NCI-H748 (cell line): ENCODE data around the gene SDS.

Source experiments
- DNase-seq: peaks from one replicate; lab custom pipeline; 2025; ENCODE audit not compliant: unreplicated experiment; lab: John Stamatoyannopoulos, UW

Gene SDS

DNA sequence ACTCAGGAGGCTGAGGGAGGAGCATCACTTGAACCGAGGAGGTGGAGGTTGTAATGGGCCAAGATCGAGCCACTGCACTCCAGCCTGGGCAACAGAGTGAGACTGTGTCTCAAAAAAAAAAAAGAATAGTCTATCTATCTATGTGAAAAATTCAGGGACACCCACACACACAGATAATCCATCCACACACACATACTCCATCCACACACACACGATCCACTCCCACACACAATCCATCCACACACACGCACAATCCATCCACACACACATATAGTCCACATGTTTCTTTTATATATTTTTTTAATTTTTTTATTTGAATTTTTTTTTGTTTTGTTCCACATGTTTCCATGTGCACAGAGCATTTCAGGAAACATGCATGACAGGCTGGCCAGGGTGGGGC, 3.3 kb downstream of the SDS start:
- DNase-seq: no peak

DNA sequence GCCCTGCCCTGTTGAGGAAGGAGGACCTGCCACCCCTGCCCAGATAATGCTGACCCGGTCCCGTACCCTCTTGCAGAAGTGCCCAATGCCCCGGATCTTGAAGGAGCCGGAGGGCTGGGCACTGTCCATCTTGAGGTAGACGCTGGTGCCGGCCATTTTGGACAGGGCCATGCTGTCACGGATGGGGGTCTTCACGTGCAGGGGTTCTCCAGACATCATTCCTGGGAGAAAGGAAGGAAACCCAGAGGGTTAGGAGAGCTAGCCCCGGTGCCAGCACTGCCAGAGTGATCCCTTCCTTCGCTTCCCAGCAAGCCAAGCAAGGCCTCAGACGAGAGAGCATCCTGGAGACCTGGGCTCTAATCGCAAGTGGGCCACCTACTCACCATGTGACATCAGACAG, 4.2 kb downstream of the SDS start:
- DNase-seq: no peak

- no peak for DNase-seq
Observed at GRCh38 chr12:113398346-113399290, 5.1 kb downstream of the SDS start.

- no peak for DNase-seq
Observed at GRCh38 chr12:113397497-113398197, 6.0 kb downstream of the SDS start.

- no peak for DNase-seq
Observed at GRCh38 chr12:113396828-113397496, 6.7 kb downstream of the SDS start.

GRCh38 chr12:113396200-113396599, 7.5 kb downstream of the SDS start:
- DNase-seq: no peak

DNA sequence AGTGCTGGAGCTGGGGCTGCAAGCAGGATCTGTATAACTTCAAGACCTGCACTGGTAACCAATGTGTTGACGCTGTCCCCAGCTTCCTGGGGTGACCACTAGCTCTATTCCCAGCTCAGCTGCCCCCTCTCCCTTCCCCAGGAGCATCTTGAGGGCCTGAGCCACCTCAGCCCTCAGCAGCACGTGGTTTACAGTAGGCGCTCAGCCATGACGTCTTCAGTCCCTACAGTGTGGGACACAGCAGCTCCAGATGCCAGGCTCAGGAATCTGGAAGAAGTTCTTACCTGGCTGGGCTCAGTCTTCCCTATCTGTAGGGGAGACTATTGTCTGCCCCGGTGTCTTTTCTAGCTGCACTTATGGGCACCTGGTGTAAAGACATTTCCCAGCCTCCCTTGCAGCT, 8.6 kb downstream of the SDS start:
- no peak for DNase-seq

GRCh38 chr12:113393749-113394148, 9.9 kb downstream of the SDS start:
- DNase-seq: no peak

- no peak for DNase-seq
Observed at GRCh38 chr12:113392988-113393579, 10.6 kb downstream of the SDS start.

GRCh38 chr12:113392520-113392919, 11.2 kb downstream of the SDS start:
- DNase-seq: no peak

- DNase-seq: no peak
Observed at GRCh38 chr12:113391650-113392337, 11.9 kb downstream of the SDS start.

- no peak for DNase-seq
Observed at GRCh38 chr12:113391145-113391544, 12.5 kb downstream of the SDS start.

DNA sequence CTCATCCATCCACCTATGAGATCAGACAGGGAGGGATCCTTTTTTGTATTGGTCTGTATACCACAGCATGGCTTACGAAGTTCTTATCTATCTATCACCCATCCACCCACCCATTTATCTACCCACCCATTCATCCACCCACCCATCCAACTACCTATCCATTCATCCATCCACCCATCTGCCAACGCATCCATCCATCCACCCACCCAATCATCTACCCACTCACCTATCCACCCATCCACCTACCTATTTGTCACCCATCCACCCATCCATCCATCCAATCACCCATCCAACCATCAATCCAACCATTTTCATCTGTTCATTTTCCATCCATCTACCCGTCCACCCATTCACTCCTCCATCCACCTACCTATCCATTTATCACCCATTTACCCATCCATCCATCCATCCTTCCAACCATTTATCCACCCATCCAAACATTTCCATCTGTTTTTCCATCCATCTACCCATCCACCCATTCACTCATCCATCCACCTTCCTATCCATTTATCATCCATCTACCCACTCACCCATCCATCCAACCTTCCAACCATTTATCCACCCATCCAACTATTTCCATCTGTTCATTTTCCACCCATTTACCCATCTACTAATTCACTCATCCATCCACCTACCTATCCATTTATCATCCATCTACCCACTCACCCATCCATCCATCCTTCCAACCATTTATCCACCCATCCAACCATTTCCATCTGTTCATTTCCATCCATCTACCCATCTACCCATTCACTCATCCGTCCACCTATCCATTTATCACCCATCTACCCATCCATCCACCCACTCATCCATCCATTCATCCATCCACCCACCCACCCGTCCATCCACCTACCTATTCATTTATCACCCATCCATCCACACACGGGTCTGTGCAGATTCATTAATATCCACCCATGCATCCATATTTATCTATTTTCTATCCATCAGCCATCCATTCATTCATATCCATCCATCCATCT, 13.3 kb downstream of the SDS start:
- no peak for DNase-seq

- DNase-seq: no peak
Observed at GRCh38 chr12:113388351-113388750, 15.3 kb downstream of the SDS start.

GRCh38 chr12:113387631-113388030, 16.1 kb downstream of the SDS start:
- no peak for DNase-seq

DNA sequence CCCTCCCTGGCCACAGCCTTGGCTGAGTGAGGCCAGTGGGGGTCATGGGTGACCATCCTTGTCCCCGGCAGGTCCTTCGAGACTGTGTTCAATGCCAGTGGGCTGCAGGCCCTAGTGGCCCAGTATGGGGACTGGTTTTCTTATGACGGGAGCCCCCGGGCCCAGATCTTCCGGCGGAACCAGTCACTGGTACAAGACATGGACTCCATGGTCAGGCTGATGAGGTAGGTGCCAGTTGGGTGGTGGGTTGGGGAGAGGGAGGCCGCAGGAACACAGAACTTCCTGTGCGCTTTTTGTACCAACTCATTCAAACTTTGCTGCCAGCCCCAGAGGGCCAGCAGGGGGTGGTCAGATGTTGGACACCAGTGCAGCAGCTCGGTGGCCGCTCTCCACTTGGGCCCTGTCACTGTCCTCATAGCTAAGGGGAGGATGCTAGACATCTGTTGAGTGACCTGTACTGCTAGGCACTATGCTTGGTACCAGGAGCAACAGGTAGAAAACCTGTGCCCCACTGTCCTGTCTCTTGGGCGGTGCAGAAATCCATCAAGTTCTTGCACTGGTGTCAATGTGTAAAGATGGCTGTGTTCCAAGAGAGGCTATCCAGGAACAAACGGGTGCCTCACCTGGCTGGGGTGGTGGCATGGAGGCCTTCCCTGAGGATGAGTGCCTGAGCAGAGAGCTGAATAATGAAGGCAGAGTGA, 16.7 kb downstream of the SDS start:
- no peak for DNase-seq

DNA sequence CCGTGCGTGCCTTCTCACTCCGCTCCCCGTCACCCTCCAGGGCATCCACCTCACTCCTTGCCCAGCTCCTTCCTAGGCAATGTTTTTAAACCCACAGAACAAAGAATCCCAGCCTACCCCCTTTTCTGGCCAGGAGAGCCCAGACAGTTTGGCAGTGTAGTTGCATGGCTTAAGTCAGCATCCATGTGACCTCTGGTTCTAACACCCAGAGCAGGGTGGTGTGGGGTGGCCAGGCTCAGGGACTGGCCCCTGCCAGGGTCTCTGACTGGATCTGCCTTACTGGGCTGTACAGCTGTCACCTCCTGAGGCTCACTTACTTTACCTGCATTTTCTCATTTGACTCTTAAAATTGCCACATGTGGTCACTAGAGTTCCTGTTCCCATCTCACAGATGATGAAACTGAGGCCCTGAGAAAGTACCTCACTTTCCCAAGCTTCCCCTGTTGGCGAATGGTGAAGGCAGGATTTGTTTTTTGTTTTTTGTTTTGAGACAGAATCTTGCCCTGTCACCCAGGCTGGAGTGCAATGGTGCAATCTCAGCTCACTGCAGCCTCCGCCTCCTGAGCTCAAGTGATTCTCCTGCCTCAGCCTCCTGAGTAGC, 18.3 kb downstream of the SDS start:
- DNase-seq: no peak

DNA sequence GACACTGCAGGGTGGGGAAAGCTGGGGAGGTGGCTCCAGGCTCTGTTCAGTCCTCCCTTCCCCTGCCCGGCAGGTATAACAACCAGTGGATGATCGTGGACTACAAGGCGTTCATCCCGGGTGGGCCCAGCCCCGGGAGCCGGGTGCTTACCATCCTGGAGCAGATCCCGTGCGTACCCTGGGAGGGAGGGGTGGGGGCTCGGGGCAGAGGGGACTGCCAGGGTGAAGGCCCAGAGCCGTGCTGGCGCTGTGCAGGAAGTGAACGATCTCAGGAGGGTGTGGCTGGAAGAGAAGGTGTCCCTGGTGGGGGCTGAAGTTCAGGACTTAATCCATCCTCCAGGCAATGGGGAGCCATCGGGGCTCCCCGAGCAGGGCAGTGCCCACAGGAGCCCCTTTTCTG, 18.9 kb downstream of the SDS start:
- DNase-seq: no peak

GRCh38 chr12:113382206-113382605, 21.5 kb downstream of the SDS start:
- DNase-seq: no peak
